Lung (tissue), 12 donors: ENCODE data around the gene PRR5L. TPM values are rescaled to one million over a fixed set of nuclear protein-coding genes. Genes with fewer than 3 reads are reported as not detected.

ENCODE experiments used
- ATAC-seq: fragments of 200-7000 bp; cut with Tn5 transposase; one replicate; pipeline ENCODE4 v1.9.1; 2020; ENCODE audit warnings: moderate number of reproducible peaks; ENCODE audit not compliant: insufficient read depth, low FRiP score
- DNase-seq, 3 donors: peaks; one replicate each; pipeline ENCODE4 v3.0.0-alpha.2; 2013 to 2017
- H3K27ac ChIP-seq, 2 donors: one replicate each; pipeline ENCODE4 v1.5.1; 2013; ENCODE audit warnings: mild to moderate bottlenecking in 2 of 2, moderate library complexity in 2 of 2, control low read depth in 1 of 2, inconsistent platforms in 1 of 2, low read depth in 1 of 2, low read length in 1 of 2
- H3K27me3 ChIP-seq, 3 donors: one replicate each; pipeline ENCODE4 v1.5.1; 2013; ENCODE audit warnings: low read length in 2 of 3; ENCODE audit not compliant: control insufficient read depth in 3 of 3, insufficient read depth in 3 of 3
- H3K36me3 ChIP-seq, 4 donors: one replicate each; pipeline ENCODE4 v1.5.1; 2013; ENCODE audit warnings: low read length in 4 of 4, mild to moderate bottlenecking in 1 of 4, moderate library complexity in 1 of 4; ENCODE audit not compliant: control insufficient read depth in 4 of 4, insufficient read depth in 4 of 4
- H3K4me1 ChIP-seq, 5 donors: one replicate each; pipeline ENCODE4 v1.5.1; 2013; ENCODE audit warnings: low read length in 5 of 5, mild to moderate bottlenecking in 2 of 5, moderate library complexity in 1 of 5; ENCODE audit not compliant: control insufficient read depth in 5 of 5, insufficient read depth in 5 of 5
- H3K4me3 ChIP-seq: one replicate; pipeline ENCODE4 v1.5.1; 2013; ENCODE audit warnings: mild to moderate bottlenecking, control low read depth, moderate library complexity
- H3K9ac ChIP-seq, 2 donors: one replicate each; pipeline ENCODE4 v1.5.1; 2013; ENCODE audit warnings: low read length in 2 of 2, control low read depth in 1 of 2; ENCODE audit not compliant: insufficient read depth in 1 of 2
- H3K9me3 ChIP-seq, 4 donors: one replicate each; pipeline ENCODE4 v1.5.1; 2013; ENCODE audit warnings: low read length in 3 of 4, mild to moderate bottlenecking in 1 of 4, moderate library complexity in 1 of 4; ENCODE audit not compliant: control insufficient read depth in 4 of 4, insufficient read depth in 3 of 4
- WGBS, 2 donors: extraction: QIAGEN DNeasy Blood & Tissue Kit; methylation state at CpG; one replicate each; pipeline ENCODE4 v1.1.7; 2013; 5-methylcytosine and 5-hydroxymethylcytosine counted together
- polyA plus RNA-seq, 2 donors: library from polyadenylated mRNA; stranded (reverse); fragments of 200-250 nt; gene quantifications; one replicate each; pipeline ENCODE4 v1.2.1, GENCODE V29; 2013
- total RNA-seq, 2 donors: library from RNA; depleted of rRNA in 1 of 2; stranded (reverse); fragments of >200 nt in 1 of 2; gene quantifications; one replicate each; pipeline ENCODE4 v1.2.1, GENCODE V29; 2014 to 2021
- TF ChIP-seq, protein P1 (sequence below): IDR thresholded peaks from 2 replicates; pipeline ENCODE4 v1.5.1; 2012; ENCODE audit warnings: mild to moderate bottlenecking; ENCODE audit errors: control extremely low read depth, extremely low read depth
- donor health status: control.
- donor health status: control.
- donor health status: Bipolar disorder and iron deficiency.
- donor health status: healthy.
- donor health status: DM: yes; HTN: yes; CAD: no.

The PRR5L gene
- total and polyA plus RNA-seq, 4 donors: 6.3 to 27.5 (median 9.0) TPM

DNA sequence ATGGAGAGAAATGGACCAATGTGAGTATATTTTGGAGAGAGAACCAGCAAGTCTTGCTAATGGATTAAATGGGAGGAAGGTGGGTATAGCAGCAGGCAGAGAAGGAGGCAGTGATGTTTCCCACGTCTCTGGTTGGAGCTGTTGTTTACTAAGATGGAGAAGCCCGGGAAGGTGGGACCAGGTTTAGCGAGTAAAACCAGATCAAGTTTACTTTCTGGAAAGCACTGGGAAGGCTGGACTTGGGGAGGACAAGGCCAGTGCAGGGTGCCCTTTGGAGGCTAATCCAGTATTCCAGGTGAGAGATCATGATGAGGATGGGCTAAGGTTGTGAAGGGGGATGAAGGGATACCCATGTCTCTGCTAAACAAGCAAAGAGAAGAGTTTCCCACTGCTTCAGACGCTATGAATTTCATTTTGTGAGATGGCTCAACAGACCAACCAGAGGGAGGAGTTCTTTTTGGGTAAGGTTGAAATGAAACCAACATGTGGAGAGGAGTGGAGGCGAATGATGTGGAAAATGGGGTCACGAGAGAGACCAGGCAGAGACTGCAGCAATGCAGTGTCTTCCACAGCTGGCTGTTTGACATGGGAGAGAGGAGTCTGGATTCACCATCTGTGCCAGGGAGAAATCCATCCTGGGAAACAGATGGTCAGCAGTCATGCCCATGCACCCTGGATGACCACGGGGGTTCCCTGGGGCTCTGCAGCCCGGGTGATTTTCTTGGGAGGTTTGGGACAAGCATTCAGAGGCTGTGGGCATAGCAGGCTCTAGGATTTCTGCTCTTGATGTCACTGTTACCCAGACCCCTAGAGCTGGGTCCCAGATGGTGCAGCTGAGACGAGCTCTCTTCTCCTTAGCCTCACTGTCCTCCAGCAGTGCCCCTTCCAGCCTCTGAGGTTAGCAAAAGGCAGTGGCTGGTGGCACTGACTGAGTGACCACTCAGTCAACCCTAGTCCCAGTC, 31.8 kb upstream of the PRR5L start:
- Histone ChIP-seq H3K9ac (no peak overlapping the region), H3K4me3 (no peak overlapping the region), H3K4me1 (no peaks in the 10 kb centered on the region), H3K27ac (no peak overlapping the region), H3K36me3 (no peaks in the 10 kb centered on the region), H3K9me3 (no peaks in the 10 kb centered on the region), H3K27me3 (no peaks in the 10 kb centered on the region)
- 75 to 77% methylated on average over 9 of the region's 9 CpGs for WGBS, 2 donors
- TF ChIP-seq, protein P1, sequence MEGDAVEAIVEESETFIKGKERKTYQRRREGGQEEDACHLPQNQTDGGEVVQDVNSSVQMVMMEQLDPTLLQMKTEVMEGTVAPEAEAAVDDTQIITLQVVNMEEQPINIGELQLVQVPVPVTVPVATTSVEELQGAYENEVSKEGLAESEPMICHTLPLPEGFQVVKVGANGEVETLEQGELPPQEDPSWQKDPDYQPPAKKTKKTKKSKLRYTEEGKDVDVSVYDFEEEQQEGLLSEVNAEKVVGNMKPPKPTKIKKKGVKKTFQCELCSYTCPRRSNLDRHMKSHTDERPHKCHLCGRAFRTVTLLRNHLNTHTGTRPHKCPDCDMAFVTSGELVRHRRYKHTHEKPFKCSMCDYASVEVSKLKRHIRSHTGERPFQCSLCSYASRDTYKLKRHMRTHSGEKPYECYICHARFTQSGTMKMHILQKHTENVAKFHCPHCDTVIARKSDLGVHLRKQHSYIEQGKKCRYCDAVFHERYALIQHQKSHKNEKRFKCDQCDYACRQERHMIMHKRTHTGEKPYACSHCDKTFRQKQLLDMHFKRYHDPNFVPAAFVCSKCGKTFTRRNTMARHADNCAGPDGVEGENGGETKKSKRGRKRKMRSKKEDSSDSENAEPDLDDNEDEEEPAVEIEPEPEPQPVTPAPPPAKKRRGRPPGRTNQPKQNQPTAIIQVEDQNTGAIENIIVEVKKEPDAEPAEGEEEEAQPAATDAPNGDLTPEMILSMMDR: no peak
- DNase-seq (no peak), ATAC-seq (no peak)

DNA sequence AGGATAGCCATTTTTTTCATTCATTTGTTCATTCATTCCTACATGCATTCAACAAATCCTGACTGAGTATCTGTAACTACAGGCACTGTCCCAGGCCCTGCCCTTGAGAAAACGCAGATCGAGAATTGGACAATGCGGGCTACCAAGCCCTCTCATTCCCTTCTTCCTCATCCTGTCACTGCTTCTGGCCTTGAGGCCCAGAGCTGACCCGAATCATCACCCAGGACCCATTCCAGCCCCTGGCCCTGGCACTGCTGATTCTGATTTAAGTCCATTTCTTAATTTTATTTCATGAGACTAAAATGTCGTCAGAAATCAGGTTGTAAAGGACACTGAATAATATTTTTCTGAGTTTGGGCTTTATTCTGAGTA, 31.1 kb upstream of the PRR5L start:
- Histone ChIP-seq H3K27ac (no peak overlapping the region), H3K9ac (no peak overlapping the region), H3K4me1 (no peaks in the 10 kb centered on the region), H3K36me3 (no peaks in the 10 kb centered on the region), H3K27me3 (no peaks in the 10 kb centered on the region), H3K9me3 (no peaks in the 10 kb centered on the region), H3K4me3 (no peak overlapping the region)
- WGBS, 2 donors: 86 to 92% methylated on average over 5 of the region's 5 CpGs
- TF ChIP-seq, protein P1: no peak
- DNase-seq: no peak
- ATAC-seq: no peak

- Histone ChIP-seq H3K9ac (no peak overlapping the region), H3K27me3 (no peaks in the 10 kb centered on the region), H3K27ac (no peak overlapping the region), H3K9me3 (no peaks in the 10 kb centered on the region), H3K4me1 (no peaks in the 10 kb centered on the region), H3K4me3 (no peak overlapping the region), H3K36me3 (peaks cover 0 to 5% (median 2%) of the 10 kb centered on the region in 4 donors)
- TF ChIP-seq, protein P1: peak; percentile 74
- WGBS, 2 donors: 35 to 36% methylated on average over 13 of the region's 13 CpGs
- ATAC-seq: peak; percentile 67
- DNase-seq: peak; percentile 61 to 69 (median 65)
Observed at GRCh38 chr11:36265793-36266628, 30.1 kb upstream of the PRR5L start.
